Testis (tissue), 2 donors: ENCODE data around the gene ABI3.

ENCODE experiments used
- CTCF ChIP-seq, 3 experiments: fragments of 450-650 bp in 2 of 3; fragments of 200-600 bp in 1 of 3; sonication (generic) in 1 of 3; IDR thresholded peaks; one replicate each; pipeline ENCODE4 v1.5.1; 2016 to 2019; ENCODE audit warnings: antibody characterized with exemption in 3 of 3, mild to moderate bottlenecking in 2 of 3, moderate library complexity in 1 of 3
- POLR2A ChIP-seq: fragments of 450-650 bp; IDR thresholded peaks from one replicate; pipeline ENCODE4 v1.6.1; 2017; ENCODE audit warnings: antibody characterized with exemption, mild to moderate bottlenecking, moderate library complexity

DNA sequence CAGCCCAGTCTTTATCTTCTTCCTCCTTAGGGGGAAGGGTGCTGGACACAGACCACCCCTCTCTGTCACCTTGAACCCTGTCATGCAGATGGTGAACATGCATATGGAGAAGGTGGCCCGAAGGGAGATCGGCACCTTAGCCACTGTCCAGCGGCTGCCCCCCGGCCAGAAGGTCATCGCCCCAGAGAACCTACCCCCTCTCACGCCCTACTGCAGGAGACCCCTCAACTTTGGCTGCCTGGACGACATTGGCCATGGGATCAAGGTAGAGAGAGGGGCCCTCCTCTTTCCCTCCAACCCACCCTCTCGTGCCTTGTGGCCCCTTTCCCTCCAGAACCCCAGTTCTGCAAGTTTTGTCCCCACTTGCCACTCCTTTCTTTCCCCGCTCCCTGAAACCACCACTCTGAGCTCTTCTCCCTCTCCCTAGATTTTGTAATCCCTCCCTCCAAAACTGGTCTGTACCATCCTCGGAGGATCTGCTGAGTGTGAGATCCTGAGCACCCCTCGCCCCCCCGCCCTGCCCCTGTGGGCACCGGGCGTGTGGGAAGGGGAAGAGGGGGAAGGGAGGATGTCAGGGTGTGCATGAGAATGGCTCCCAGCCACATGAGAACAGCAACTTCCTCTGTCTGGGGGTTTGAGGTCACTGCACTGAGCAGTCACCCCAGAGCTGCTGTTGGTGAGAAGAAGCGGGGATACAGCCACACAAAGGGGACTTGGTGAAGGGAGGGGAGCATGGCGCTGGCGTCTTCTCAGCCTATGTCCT lies 7.3 kb downstream of the ABI3 start:
- TF ChIP-seq CTCF (IDR thresholded peaks at IDR 0.05) (no peak), POLR2A (no peak)
